HG02852 (cell line): ENCODE data around the gene CPA5.

ENCODE experiments used
- ATAC-seq: cut with Tn5 transposase; IDR thresholded peaks from one replicate; pipeline ENCODE4 v1.9.1; 2021; ENCODE audit warnings: mild to moderate bottlenecking, moderate library complexity; ENCODE audit not compliant: unreplicated experiment

CPA5 gene

DNA sequence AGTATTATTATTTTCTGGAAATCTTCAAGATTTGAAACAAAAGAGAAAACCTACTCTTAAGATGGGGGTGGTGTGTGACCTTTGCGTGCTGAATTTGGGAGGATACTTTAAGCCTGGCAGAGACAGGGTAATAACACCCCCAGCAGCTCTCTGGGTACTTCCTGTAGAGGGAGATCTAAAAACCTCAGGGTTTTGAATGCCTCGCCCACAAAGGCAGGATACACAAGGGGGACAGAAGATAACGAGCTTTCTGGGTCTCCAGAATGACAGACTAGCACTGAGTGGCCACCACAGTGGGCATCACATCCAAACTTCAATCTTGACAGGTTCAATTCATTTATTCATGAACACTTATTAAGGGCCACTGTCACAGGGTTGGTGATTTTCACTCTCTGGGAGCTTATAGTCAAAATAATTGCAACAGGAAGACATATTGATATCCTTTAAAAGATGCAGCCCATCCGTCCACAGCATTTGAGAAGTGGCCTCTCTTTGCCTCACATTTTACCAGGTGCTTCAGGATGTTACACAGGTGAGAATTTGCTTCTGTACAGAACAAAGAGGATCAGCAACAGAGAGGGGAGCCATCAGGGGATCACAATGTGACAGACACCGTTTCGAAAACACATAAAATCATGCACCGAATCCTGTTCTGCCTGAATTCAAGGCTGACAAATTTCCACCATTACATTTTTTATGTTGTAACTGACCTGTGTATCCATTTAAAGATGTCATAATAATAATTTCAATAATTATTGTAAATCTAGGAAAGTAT lies 50.0 kb downstream of the CPA5 start:
- no peak for ATAC-seq

DNA sequence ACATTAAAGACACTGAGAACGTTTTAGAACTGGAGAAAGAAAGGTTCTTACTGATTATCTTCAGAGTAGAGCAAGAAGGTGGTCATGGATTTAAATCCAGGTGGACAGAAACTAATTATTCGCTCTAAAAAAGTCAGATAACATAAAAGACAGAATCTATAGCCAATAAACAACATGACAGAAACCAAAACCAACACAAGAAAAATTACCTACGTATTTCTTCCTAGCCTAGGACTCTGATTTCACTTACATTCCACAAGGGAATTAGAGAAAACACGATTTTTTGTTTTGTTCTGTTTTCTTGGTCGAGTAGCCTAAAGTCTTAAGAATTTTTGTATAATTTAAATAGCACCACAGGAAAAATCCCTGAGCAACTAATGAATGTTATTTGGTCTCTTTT lies 50.8 kb downstream of the CPA5 start:
- ATAC-seq, result no peak

DNA sequence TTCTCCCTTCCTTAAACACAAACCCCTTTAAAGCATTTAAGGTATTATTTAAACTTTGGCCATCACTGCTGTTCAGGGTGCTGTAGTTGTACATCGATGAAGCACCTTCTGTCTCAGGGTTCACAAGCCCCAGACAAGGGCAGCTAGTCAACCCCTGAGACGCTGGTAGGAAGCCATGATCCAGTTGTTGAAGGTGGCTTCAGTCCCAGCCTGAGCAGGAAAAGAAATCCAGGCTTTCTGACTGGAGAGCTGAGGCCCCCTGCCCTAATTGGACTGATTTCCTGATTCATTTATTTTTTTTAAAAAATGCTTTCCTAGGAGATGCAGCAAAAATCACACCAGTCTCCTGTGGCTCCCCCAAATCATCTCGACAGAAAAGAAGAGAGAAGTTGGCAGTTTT lies 51.5 kb downstream of the CPA5 start:
- ATAC-seq, result no peak

DNA sequence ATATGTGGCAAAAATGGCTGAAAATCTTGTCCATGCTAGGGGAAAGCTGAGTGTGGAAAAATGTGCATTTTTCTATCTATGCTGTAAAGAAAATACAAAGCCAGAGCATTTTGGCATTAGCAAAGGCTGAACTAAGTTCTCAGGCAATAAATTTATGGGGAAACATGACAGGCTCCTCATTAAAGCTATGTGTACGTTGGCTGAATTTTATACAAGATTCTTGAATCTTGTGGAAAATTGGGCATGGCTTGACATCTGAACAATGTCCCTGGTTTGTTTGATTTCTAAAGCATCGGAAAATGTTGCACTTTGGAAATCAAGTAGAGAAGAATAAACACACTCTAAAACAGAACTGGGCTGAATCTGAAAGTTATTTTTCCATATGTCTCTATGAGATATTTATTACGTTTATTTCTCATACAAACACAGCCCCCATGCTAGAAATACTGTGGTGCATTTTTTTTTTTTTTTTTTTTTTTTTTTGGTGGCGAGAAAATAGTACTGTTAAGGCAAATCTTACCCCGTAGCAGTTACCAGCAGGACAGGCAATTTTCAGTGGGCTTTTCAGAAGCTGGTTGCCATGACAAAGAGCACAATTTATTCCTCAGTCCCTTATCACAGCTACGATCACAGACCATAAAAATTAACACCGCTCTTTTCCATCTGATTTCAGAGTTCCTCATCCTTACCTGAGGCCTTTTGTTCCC lies 52.6 kb downstream of the CPA5 start:
- ATAC-seq, result no peak

DNA sequence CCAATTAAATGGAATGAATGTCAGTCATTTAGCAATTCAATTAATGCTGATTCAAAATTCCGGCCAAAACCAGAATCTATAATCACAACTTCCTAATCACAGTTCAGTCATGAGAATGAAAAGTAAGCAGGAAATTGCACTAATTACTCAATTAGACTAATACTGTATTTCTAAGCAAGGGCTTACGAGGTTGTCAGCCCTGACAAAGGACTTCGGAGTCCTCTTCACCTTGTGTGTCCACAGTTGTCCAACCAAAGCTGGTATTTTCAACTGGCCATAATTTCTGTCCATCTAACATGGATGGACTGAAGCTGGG lies 53.1 kb downstream of the CPA5 start:
- no peak for ATAC-seq

DNA sequence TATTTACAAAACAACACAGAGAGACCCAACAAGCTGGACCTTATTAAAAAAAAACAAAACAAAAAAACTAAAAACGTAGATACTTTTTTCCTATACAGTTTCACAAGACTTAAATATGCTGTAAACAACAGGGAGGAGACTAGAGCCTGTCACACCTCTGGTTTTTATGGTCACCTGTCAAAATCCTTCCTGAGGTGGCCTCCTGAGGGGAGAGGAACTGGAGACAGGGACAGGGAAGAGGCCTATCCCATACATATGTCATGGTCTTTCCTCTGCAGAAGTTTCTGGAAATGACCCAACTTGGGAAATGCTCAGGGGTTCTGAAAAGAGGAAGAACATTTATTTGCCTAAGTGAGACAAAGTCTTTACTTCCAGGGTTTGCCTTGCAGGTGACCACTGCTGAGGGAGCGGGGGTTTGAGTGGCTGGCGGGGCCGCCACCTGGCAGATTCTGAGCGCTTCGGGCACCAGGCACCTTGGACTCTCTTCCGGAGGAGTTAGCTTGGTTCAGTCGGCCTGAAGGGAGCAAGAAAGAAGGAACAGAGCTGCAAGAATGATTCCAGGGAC lies 54.0 kb downstream of the CPA5 start:
- ATAC-seq, result no peak

DNA sequence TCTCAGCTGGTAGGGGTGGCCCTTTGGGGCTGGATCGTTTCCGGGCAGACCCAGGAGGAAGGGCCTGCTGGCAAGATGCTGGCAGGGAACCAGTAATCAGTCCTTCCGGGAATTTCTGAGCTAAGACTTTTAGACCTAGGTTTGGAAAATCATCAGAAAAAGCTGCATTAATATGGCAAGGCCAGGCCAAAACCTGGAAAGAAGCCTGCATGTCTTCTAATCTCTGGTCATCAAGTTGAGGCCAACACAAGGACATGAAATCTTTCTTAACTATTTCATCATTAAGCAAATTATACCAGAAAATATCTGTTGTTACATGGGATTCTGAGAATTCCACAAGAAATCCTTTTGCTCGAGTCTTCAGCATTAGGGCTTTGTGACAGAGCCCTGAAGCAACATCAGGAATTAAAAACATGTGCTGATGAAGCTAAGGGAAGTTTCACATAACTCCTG lies 55.5 kb downstream of the CPA5 start:
- no peak for ATAC-seq

DNA sequence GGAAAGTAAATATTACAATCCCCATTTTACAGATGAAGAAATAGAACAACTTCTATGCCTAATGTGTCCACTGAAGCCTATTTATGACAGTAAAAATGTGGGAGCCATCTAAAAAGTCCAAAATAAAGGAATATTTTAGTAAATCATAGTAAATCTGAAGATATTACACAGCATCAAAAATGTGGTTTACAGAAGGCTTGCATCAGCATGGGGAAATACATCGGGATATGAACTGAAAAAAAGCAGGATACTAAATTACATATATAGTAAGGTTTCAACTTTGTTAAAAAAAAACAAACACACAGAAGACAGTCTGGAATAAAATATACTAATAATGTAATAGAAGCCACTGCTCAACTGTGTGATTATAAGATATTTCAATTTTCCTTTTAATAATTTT lies 56.5 kb downstream of the CPA5 start:
- no peak for ATAC-seq

DNA sequence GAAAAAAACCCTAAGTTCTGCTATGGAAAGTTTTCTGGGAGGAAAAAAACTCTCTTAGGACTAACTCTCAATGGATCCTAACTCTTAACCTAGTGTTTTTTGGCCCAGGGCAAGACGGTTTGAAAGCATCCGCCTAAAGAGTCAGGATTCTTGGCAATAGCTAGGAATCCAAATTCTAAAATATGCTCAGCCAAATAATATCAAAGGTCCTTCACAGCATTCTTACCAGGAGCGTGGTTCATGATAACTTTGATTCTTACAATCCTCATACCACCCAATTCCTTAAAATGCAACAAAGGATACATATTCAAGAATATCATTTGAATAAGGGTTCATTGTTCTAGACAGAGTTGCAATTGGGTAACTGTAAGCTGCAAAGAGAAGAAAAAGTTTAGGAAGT lies 57.0 kb downstream of the CPA5 start:
- no peak for ATAC-seq

DNA sequence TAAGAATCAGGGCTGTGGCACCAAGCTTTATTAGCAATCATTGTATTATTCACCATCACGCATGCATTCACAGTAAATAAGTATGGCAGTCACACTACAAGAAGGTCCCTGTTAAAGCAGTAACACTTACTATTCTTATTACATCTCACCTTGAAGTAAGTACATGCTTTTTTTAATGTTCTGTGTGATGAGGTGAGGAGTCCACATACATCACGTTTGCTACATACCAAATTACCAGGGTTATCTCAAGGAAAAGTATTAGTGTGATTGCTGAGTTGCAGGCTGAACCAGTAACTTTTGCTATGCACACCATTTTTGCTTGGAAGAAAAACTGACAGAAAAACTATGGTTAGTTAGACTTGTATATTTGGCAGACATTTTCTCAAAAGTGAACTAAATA lies 60.4 kb downstream of the CPA5 start:
- no peak for ATAC-seq

DNA sequence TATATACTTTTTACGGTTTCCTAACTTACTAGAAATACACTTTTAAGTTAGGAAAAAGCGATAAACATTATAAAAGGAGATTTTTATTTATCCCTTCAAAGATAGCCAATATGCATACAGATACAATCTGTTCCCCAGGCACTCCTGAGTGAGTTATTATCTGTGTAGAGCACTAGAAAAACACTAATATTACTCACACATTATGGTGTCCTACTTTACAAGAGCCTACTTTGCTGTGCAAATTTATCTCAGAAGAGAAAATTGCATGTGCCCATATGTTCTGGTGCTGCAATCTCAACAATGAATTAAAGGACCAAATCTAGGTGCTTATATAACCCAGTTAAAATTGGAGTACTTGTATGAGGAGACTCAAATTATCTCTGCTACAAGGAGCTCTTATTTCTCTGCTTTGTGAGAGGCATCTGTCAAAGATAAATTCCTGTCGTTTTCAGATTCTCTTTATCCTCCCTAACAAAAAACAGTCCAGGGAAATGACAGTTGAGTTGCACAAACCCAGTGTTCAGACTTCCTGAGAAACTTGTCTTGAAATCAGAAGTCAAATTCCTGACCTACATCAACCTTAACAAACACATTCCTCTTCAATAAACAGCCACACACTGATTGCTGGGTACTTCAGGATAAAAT lies 64.6 kb downstream of the CPA5 start:
- no peak for ATAC-seq

DNA sequence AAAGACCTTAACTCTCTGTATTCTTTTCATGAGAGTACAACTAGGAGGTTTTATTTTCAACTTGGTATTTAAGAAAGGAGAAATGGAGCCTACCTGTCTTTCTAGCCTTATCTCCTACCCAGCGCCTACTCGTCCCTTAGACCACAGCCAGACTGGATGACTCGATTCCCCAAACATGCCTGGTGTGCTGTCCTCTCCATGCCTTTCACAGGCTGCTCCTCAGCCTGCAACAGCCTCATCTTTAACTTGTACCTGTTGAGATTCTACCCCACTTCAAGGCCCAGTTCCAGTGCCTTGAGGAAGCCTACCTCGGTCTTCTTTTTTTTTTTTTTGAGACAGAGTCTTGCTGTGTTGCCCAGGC lies 65.1 kb downstream of the CPA5 start:
- no peak for ATAC-seq

DNA sequence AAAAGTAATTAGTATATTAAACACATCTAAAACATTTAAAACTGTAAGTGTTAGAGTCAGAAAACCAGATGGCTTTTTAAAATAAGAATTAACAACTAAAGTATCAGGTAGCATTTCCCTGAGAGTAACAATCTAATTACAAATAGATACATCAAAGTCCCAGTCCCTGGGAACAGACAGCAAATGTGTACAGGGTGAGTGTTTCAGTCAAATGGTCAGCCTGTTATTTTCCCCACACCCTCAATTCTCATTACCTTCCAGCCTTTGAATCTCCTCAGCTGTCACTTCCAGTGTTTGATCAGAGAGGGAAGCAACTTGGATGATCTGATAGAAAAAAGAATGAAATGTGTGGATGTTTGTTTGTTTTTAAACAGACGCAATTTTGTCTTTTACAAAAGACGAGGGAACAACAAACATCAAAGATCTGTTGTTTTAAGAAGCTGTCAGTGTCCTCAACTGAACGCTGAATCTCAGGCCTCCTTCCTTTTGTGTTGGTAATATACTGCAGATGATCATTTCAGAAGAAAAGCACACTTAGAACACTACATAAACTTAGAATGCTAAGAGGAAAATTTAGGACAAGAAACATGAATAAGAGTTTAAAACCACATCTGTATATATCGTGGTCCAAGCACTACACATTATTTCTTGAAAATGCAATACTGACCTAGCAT lies 66.4 kb downstream of the CPA5 start:
- ATAC-seq, result no peak

DNA sequence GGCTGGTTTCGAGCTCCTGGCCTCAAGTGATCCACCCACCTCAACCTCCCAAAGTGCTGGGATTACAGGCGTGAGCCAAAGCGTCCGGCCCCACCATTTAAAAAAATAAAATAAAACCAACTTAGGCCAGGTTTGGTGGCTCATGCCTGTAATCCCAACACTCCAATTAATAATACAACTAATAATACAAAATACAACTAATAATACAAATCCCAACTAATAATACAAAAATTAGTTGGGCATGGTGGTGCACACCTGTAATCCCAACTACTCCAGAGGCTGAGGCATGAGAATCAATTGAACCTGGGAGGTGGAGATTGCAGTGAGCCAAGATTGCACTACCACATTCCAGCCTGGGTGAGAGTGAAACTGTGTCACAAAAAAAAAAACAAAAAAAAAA lies 68.6 kb downstream of the CPA5 start:
- no peak for ATAC-seq

DNA sequence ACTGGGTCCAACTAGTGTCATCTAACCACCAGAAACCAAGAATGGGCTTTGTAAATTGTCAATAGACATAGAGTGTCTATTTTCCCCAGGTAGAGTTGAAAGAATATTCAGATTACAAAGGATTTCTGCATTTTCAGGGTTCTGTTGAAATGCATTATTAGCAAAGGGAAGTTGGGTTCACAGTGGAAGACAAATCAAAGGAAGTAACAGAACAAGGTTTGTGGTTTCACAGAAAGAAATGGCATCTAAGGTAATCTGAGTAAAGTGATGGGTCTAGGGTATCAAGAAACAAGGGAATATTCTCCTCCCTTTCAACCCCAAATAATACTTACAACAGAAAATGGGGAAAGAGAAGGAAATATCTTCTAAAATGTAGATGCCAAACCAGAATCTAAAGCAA lies 70.4 kb downstream of the CPA5 start:
- no peak for ATAC-seq

DNA sequence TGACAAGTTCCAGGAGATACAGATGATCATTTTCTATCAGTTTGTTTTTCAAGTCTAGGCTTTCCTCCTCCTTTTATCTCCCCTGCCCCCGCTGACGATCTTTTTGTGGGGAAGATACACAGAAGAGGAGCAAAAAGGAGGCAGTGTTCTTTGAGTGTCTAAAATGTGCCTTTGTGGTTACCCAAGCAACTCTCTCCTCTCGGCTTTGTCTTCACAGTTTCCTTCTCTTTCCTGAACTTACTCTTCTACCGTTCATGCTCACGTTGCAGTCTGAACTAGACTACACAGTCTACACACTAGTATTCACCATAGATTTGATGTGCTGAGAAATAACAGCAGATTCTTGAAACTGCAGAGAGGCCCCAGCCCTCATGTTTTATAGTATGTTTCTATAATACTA lies 72.6 kb downstream of the CPA5 start:
- no peak for ATAC-seq

DNA sequence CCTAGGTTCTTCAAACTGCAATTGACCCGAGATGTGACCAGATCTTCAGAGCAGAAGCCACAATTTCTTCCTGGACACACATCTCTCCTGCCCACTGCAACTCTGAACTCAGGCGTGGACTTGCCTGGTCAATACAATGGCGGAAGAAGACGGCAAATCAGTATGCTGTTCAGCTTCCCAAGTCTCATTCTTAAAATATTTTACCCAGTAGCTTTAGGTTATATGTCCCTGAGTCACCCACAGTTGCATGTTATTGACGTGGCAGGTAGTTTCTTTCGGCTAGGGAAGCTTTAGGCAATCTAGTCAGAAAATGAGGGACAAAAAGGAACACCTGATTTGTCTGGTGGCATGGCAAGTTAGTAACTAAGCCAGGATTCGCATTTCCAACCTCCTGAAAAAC lies 73.7 kb downstream of the CPA5 start:
- no peak for ATAC-seq
